Measurements from ENCODE around the gene TNFRSF17. TPM values are rescaled to one million over a fixed set of nuclear protein-coding genes. Genes with fewer than 3 reads are reported as not detected.

TNFRSF17 gene
- total and polyA plus RNA-seq, 9 of the 15 experiments (the other 6 are each of a cell fraction or from before 2014, with no cell fraction given): not detected

GRCh38 chr16:11996433-11997330 lies 31.7 kb downstream of the TNFRSF17 start:
- POLR2A ChIA-PET: interaction anchor here (0.7 to 1.5 kb wide), 2 partner anchors 9 to 24 kb away, joined by 3 to 4 read pairs; no protein-coding TSS in a partner anchor
- no peak for DNase-seq (ENCODE audit: extremely low read depth in 1 of 4, low spot score in 3 of 4)
- Histone ChIP-seq H3K9me3 (replicated peaks; ENCODE audit: control insufficient read depth, insufficient read depth, low read depth, low read length) (no peaks in the 10 kb centered on the region), H3K4me3 (no peak overlapping the region), H3K9ac (ENCODE audit: insufficient read depth in 1 of 2, low read depth in 2 of 2, low read length in 2 of 2) (peak overlapping the region in 1 of 2 experiments; percentile 17; a peak in 1 of 4 replicates), H3K4me1 (replicated peaks in 1 of 2; ENCODE audit: control insufficient read depth in 2 of 2, insufficient read depth in 2 of 2, low read length in 2 of 2) (peaks cover 8 to 13% of the 10 kb centered on the region in 2 experiments; a peak in 3 of 5 replicates), H4K20me1 (replicated peaks; ENCODE audit: control insufficient read depth, insufficient read depth, low read length) (0 out of 2 replicates have a peak, but pooled peaks cover 4% of the 10 kb centered on the region), H3K27ac (ENCODE audit: extremely low read depth, low read depth, low read length) (no peak overlapping the region), H3K27me3 (ENCODE audit: control insufficient read depth in 2 of 2, insufficient read depth in 2 of 2, low read length in 2 of 2) (no peaks in the 10 kb centered on the region), H3K36me3 (ENCODE audit: control insufficient read depth, insufficient read depth, low read length) (no peaks in the 10 kb centered on the region), H3K79me2 (ENCODE audit: control insufficient read depth, insufficient read depth, low read length) (no peaks in the 10 kb centered on the region), H2AFZ (ENCODE audit: low read depth, low read length) (no peak overlapping the region), H3K9me1 (ENCODE audit: control insufficient read depth, insufficient read depth, low read length) (no peaks in the 10 kb centered on the region), H3K4me2 (ENCODE audit: insufficient read depth, low read length) (no peak overlapping the region)
- peak; percentile 27; the same call in 1 of the 3 replicates for ATAC-seq
- in situ Hi-C loops (cut with MboI) (no loop called here), intact Hi-C loops (cut with micrococcal nuclease) (no loop called here)
- no TSS peak for BruUV-seq (replicated peaks)
- CTCF ChIA-PET (ENCODE audit: low intra/inter-chr PET ratio): no interaction called here
- peak; percentile 64 for FAIRE-seq
- peak; percentile 43 for TF ChIP-seq ZNF316 (IDR thresholded peaks at IDR 0.05)
- no peak for TF ChIP-seq GTF2B (IDR thresholded peaks at IDR 0.05; ENCODE audit: extremely low read depth, insufficient read length)
- TF ChIP-seq ZBTB9 (CRISPR knock-in tag; IDR thresholded peaks at IDR 0.05): no peak
- TF ChIP-seq C11orf30 (IDR thresholded peaks at IDR 0.05; ENCODE audit: low read depth): peak; percentile 22; the same call in 1 of the 2 replicates
- TF ChIP-seq SMAD3 (CRISPR knock-in tag; conservative IDR thresholded peaks at IDR 0.05): no peak
- 48% methylated on average over 9 of the region's 9 CpGs for WGBS (ENCODE audit: insufficient coverage, low coverage, missing lambda C conversion rate)

Measured in K562 (cell line).